Natural killer cell (primary cell): ENCODE measurements around the gene ADAM11. TPM values are rescaled to one million over a fixed set of nuclear protein-coding genes. Genes with fewer than 3 reads are reported as not detected.
A peak's percentile ranks its signal among the peaks of the same experiment; 100 is the strongest.
"Not testable (repeated sequence)": the region's sequence is repeated elsewhere in the genome, so short reads cannot be mapped to it uniquely, and the experiment has no call there.

ENCODE experiments used
- ATAC-seq, 3 donors: fragments of 150-1000 bp in 2 of 3; fragments of 200-7000 bp in 1 of 3; cut with Tn5 transposase; 1 replicate in 1 of 3; 2 replicates in 2 of 3; pipeline ENCODE4 v1.10.0; 2021; ENCODE audit warnings: mild to moderate bottlenecking in 2 of 3, moderate library complexity in 2 of 3
- DNase-seq, 2 donors: peaks; one replicate each; pipeline versions ENCODE4 v3.0.0 to v3.0.0-alpha.2; 2013 to 2021; ENCODE audit warnings: mixed read lengths in 1 of 2
- H3K27ac ChIP-seq: one replicate; pipeline ENCODE4 v1.5.1; 2013; ENCODE audit warnings: mild to moderate bottlenecking, low read length
- H3K27me3 ChIP-seq: one replicate; pipeline ENCODE4 v1.6.1; 2013; ENCODE audit warnings: low read length; ENCODE audit not compliant: control insufficient read depth, insufficient read depth
- H3K36me3 ChIP-seq: one replicate; pipeline ENCODE4 v1.6.1; 2013; ENCODE audit warnings: low read length; ENCODE audit not compliant: control insufficient read depth, insufficient read depth
- H3K4me1 ChIP-seq: one replicate; pipeline ENCODE4 v1.6.1; 2013; ENCODE audit warnings: low read length; ENCODE audit not compliant: control insufficient read depth, insufficient read depth
- H3K4me3 ChIP-seq: one replicate; pipeline ENCODE4 v1.5.1; 2013; ENCODE audit warnings: low read length
- H3K9me3 ChIP-seq: one replicate; pipeline ENCODE4 v1.6.1; 2013; ENCODE audit warnings: low read length; ENCODE audit not compliant: control insufficient read depth, insufficient read depth
- H3K27ac Mint-ChIP-seq, 2 donors: one replicate each; pipeline ENCODE4 v1.8.0; 2022; ENCODE audit warnings: mild to moderate bottlenecking in 2 of 2, mixed read lengths in 2 of 2, moderate library complexity in 1 of 2
- H3K27me3 Mint-ChIP-seq, 2 donors: one replicate each; pipeline ENCODE4 v1.8.0; 2022; ENCODE audit warnings: low read depth in 2 of 2, mixed read lengths in 2 of 2
- H3K36me3 Mint-ChIP-seq: one replicate; pipeline ENCODE4 v1.8.0; 2022; ENCODE audit warnings: mixed read lengths
- H3K4me1 Mint-ChIP-seq, 2 donors: one replicate each; pipeline ENCODE4 v1.8.0; 2022; ENCODE audit warnings: mixed read lengths in 2 of 2
- H3K4me3 Mint-ChIP-seq: one replicate; pipeline ENCODE4 v1.8.0; 2022; ENCODE audit warnings: mild to moderate bottlenecking, moderate library complexity, mixed read lengths
- H3K9me3 Mint-ChIP-seq, 2 donors: one replicate each; pipeline ENCODE4 v1.8.0; 2022; ENCODE audit warnings: mixed read lengths in 2 of 2
- CTCF ChIP-seq: fragments of 200-600 bp; IDR thresholded peaks from one replicate; pipeline ENCODE4 v1.8.0; 2022; ENCODE audit warnings: antibody characterized with exemption
- WGBS: methylation state at CpG from one replicate; pipeline ENCODE4 v1.1.7; 2013; ENCODE audit warnings: missing lambda C conversion rate; ENCODE audit not compliant: insufficient coverage; 5-methylcytosine and 5-hydroxymethylcytosine counted together
- intact Hi-C: fragments of 100-400 bp; cut with micrococcal nuclease; formaldehyde crosslinking; loops from one replicate; pipeline ENCODE4 v1.14.2; 2022
- total RNA-seq, 4 donors: library from RNA; stranded (reverse); fragments of 120-200 nt in 1 of 4; gene quantifications; one replicate each; pipeline versions ENCODE4 v1.2.3 to v1.2.4, GENCODE V29; 2013 to 2022

ADAM11 gene, protein sequence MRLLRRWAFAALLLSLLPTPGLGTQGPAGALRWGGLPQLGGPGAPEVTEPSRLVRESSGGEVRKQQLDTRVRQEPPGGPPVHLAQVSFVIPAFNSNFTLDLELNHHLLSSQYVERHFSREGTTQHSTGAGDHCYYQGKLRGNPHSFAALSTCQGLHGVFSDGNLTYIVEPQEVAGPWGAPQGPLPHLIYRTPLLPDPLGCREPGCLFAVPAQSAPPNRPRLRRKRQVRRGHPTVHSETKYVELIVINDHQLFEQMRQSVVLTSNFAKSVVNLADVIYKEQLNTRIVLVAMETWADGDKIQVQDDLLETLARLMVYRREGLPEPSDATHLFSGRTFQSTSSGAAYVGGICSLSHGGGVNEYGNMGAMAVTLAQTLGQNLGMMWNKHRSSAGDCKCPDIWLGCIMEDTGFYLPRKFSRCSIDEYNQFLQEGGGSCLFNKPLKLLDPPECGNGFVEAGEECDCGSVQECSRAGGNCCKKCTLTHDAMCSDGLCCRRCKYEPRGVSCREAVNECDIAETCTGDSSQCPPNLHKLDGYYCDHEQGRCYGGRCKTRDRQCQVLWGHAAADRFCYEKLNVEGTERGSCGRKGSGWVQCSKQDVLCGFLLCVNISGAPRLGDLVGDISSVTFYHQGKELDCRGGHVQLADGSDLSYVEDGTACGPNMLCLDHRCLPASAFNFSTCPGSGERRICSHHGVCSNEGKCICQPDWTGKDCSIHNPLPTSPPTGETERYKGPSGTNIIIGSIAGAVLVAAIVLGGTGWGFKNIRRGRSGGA
- under 1 TPM; 0.18 to 0.28 (median 0.28) TPM for total RNA-seq
- total RNA-seq (2013): 0.16 TPM

- H3K4me3 Mint-ChIP-seq: peak within 1 kb of the TSS; percentile 78
- WGBS: 6% methylated on average over 74 of the region's 74 CpGs
Observed at GRCh38 chr17:44758414-44759085, at the start of gene ADAM11. Gene ADAM11, plus strand, starts transcription at chr17:44758988. Its CDS starts 212 bp downstream, at chr17:44759200.

GRCh38 chr17:44719444-44719843 is 39.3 kb upstream of the ADAM11 start:
- ATAC-seq (no peak), DNase-seq (no peak)
- H3K27me3 Mint-ChIP-seq: no peaks in the 10 kb centered on the region
- H3K27ac Mint-ChIP-seq: no peak overlapping the region
- 100% methylated on average over 1 of the region's 1 CpG for WGBS
- Histone ChIP-seq H3K36me3 (no peaks in the 10 kb centered on the region), H3K4me1 (no peaks in the 10 kb centered on the region), H3K27ac (no peak overlapping the region), H3K9me3 (no peaks in the 10 kb centered on the region), H3K4me3 (no peak overlapping the region), H3K27me3 (no peaks in the 10 kb centered on the region)
- intact Hi-C loops: no loop called here
- H3K4me3 Mint-ChIP-seq: no peak overlapping the region
- no peaks in the 10 kb centered on the region for H3K9me3 Mint-ChIP-seq
- no peak for TF ChIP-seq CTCF
- no peaks in the 10 kb centered on the region for H3K4me1 Mint-ChIP-seq
- no peaks in the 10 kb centered on the region for H3K36me3 Mint-ChIP-seq

More at GRCh38 chr17:44758414-44759085, at the start of gene ADAM11:
- Mint-ChIP-seq H3K4me1 (no peaks in the 10 kb centered on the region), H3K36me3 (no peaks in the 10 kb centered on the region), H3K27ac (no peak within 1 kb of the TSS), H3K27me3 (peaks cover 0 to 27% of the 10 kb centered on the region in 2 donors), H3K9me3 (no peaks in the 10 kb centered on the region)
- Histone ChIP-seq H3K36me3 (no peaks in the 10 kb centered on the region), H3K4me3 (no peak within 1 kb of the TSS), H3K27me3 (peaks cover 16% of the 10 kb centered on the region), H3K27ac (no peak within 1 kb of the TSS), H3K4me1 (peaks cover 11% of the 10 kb centered on the region), H3K9me3 (no peaks in the 10 kb centered on the region)
- DNase-seq (peak in 1 of 2 donors; percentile 22), ATAC-seq (peak; percentile 36 to 71 (median 67))
- intact Hi-C loops: no loop called here
- no peak for TF ChIP-seq CTCF

GRCh38 chr17:44722254-44722653 is 36.5 kb upstream of the ADAM11 start:
- Histone ChIP-seq H3K27me3 (no peaks in the 10 kb centered on the region), H3K36me3 (no peaks in the 10 kb centered on the region), H3K4me3 (no peak overlapping the region), H3K27ac (no peak overlapping the region), H3K4me1 (no peaks in the 10 kb centered on the region), H3K9me3 (no peaks in the 10 kb centered on the region)
- no peaks in the 10 kb centered on the region for H3K36me3 Mint-ChIP-seq
- intact Hi-C loops: no loop called here
- 85% methylated on average over 5 of the region's 5 CpGs for WGBS
- ATAC-seq (no peak), DNase-seq (no peak)
- H3K9me3 Mint-ChIP-seq: no peaks in the 10 kb centered on the region
- no peaks in the 10 kb centered on the region for H3K4me1 Mint-ChIP-seq
- no peak for TF ChIP-seq CTCF
- no peaks in the 10 kb centered on the region for H3K27me3 Mint-ChIP-seq
- no peak overlapping the region for H3K27ac Mint-ChIP-seq
- H3K4me3 Mint-ChIP-seq: no peak overlapping the region

GRCh38 chr17:44726121-44726520 is 32.7 kb upstream of the ADAM11 start:
- H3K4me1 ChIP-seq, H3K4me1 Mint-ChIP-seq, H3K27ac ChIP-seq, H3K9me3 ChIP-seq, H3K4me3 ChIP-seq, ATAC-seq, H3K27ac Mint-ChIP-seq, H3K4me3 Mint-ChIP-seq, DNase-seq, intact Hi-C loops, H3K9me3 Mint-ChIP-seq, H3K36me3 ChIP-seq, H3K27me3 ChIP-seq, H3K27me3 Mint-ChIP-seq, H3K36me3 Mint-ChIP-seq: not testable (repeated sequence)
- 100% methylated on average over 2 of the region's 6 CpGs for WGBS
